ENCODE results near the gene FREY1. TPM values are rescaled to one million over a fixed set of nuclear protein-coding genes. Genes with fewer than 3 reads are reported as not detected.

The FREY1 gene
- total and polyA plus RNA-seq, 2 of the 8 experiments (the other 6 are each of a cell fraction or from before 2014, with no cell fraction given), result 0.32 to 1.1 TPM

GRCh38 chr11:45885921-45886721 is 20.9 kb downstream of the FREY1 start:
- Histone ChIP-seq H2AK5ac (ENCODE audit: low read depth, low read length) (no peak overlapping the region), H3K9ac (replicated peaks in 1 of 4; ENCODE audit: extremely low read depth in 1 of 4, low read depth in 3 of 4, low read length in 3 of 4) (peak overlapping the region in 3 of 4 experiments; percentile 39 to 69 (median 42); a peak in 5 of 7 replicates), H4K91ac (replicated peaks; ENCODE audit: insufficient read length, low read length) (no peak overlapping the region), H3K27ac (ENCODE audit: low read depth, low read length) (no peak overlapping the region), H3K4ac (replicated peaks; ENCODE audit: insufficient read length, low read depth, low read length) (no peak overlapping the region), H4K8ac (ENCODE audit: extremely low read depth, insufficient read depth, low read length) (peak overlapping the region; percentile 36), H3K4me2 (ENCODE audit: insufficient read depth in 1 of 2, low read depth in 2 of 2, low read length in 2 of 2) (peak overlapping the region; percentile 75 to 80), H3K9me3 (ENCODE audit: insufficient read depth in 2 of 2, low read depth in 1 of 2, low read length in 1 of 2) (no peaks in the 10 kb centered on the region), H2BK5ac (ENCODE audit: low read depth, low read length) (no peak overlapping the region), H3K36me3 (ENCODE audit: control insufficient read depth in 2 of 4, insufficient read depth in 4 of 4, low read length in 3 of 4) (no peaks in the 10 kb centered on the region), H3K27me3 (replicated peaks in 1 of 4; ENCODE audit: control insufficient read depth in 3 of 4, extremely low read depth in 1 of 4, insufficient read depth in 3 of 4, low read length in 3 of 4) (no peaks in the 10 kb centered on the region; a peak in 2 of 7 replicates), H3K23me2 (ENCODE audit: low read depth, low read length) (peaks cover 8% of the 10 kb centered on the region; the same call in 1 of the 2 replicates), H3K4me3 (ENCODE audit: extremely low read depth in 1 of 4, insufficient read depth in 2 of 4, low read depth in 3 of 4, low read length in 4 of 4) (peak overlapping the region; percentile 58 to 83 (median 71)), H4K5ac (ENCODE audit: insufficient read length, low read depth, low read length) (peak overlapping the region; percentile 22), H3K79me1 (ENCODE audit: low read depth, low read length) (no peaks in the 10 kb centered on the region; the same call in 1 of the 2 replicates), H3K23ac (ENCODE audit: insufficient read length) (no peak overlapping the region), H3K18ac (ENCODE audit: extremely low read depth, low read length) (peak overlapping the region; percentile 32; the same call in 1 of the 2 replicates), H2AFZ (ENCODE audit: low read length) (no peak overlapping the region; the same call in 1 of the 2 replicates), H3K14ac (ENCODE audit: insufficient read length) (no peak overlapping the region), H2BK12ac (ENCODE audit: low read depth, low read length) (no peak overlapping the region), H3K79me2 (ENCODE audit: control insufficient read depth in 1 of 2, insufficient read depth in 2 of 2, low read length in 2 of 2) (no peaks in the 10 kb centered on the region; a peak in 1 of 4 replicates), H2BK15ac (ENCODE audit: low read length) (no peak overlapping the region), H3K56ac (replicated peaks; ENCODE audit: insufficient read length, low read depth, low read length) (peak overlapping the region; percentile 22), H2BK120ac (replicated peaks; ENCODE audit: low read depth, low read length) (no peak overlapping the region), H2BK20ac (ENCODE audit: low read length) (no peak overlapping the region), H4K20me1 (replicated peaks in 1 of 2; ENCODE audit: control insufficient read depth in 1 of 2, insufficient read depth in 2 of 2, low read length in 2 of 2) (peaks cover 0 to 11% of the 10 kb centered on the region in 2 experiments), H3K4me1 (replicated peaks in 1 of 4; ENCODE audit: control insufficient read depth in 3 of 4, insufficient read depth in 4 of 4, low read length in 3 of 4) (peaks cover 0 to 10% (median 5%) of the 10 kb centered on the region in 4 experiments; a peak in 5 of 7 replicates)
- FAIRE-seq (no peak), DNase-seq (ENCODE audit: low read depth in 1 of 2, low spot score in 2 of 2) (peak; percentile 23 to 80)
- 6% methylated on average over 42 of the region's 43 CpGs; no CpG with 5 or more reads in 1 of the 2 experiments for WGBS, 2 experiments (ENCODE audit: extremely low coverage in 1 of 2, insufficient coverage in 1 of 2, insufficient read length in 1 of 2, insufficient replicate concordance in 2 of 2, low coverage in 1 of 2, low lambda C conversion rate in 2 of 2, missing lambda C conversion rate in 1 of 2)
- POLR2A ChIA-PET (ENCODE audit: partially characterized antibody), result interaction anchor here (0.8 to 3.2 kb wide), 10 partner anchors 9 to 409 kb away, joined by 3 to 14 read pairs (median 4); partner anchors contain the start of gene LARGE2
- CTCF ChIA-PET (ENCODE audit: partially characterized antibody), result interaction anchor here (0.6 to 5.7 kb wide), 6 partner anchors 9 to 105 kb away, joined by 3 to 32 read pairs (median 4); no protein-coding TSS in a partner anchor
- no peak for TF ChIP-seq SIX5 (IDR thresholded peaks at IDR 0.05; ENCODE audit: low read depth, low read length)
- TF ChIP-seq RAD21 (IDR thresholded peaks at IDR 0.05 in 1 of 2, conservative IDR thresholded peaks at IDR 0.05 in 1 of 2; ENCODE audit: low read depth in 2 of 2, low read length in 2 of 2), result no peak
- TF ChIP-seq ATF3 (IDR thresholded peaks at IDR 0.05; ENCODE audit: insufficient read depth, low read depth, low read length), result no peak
- TF ChIP-seq POLR2A (IDR thresholded peaks at IDR 0.05; ENCODE audit: control extremely low read depth in 1 of 2, low read depth in 2 of 2, low read length in 2 of 2), result no peak; a peak in 1 of 3 replicates
- no peak for TF ChIP-seq EZH2 (IDR thresholded peaks at IDR 0.05; ENCODE audit: low read depth, low read length, severe bottlenecking)
- TF ChIP-seq KDM5A (IDR thresholded peaks at IDR 0.05; ENCODE audit: low read length), result no peak
- TF ChIP-seq BCL11A (IDR thresholded peaks at IDR 0.05; ENCODE audit: low read depth in 2 of 2, low read length in 2 of 2), result no peak
- TF ChIP-seq ASH2L (IDR thresholded peaks at IDR 0.05; ENCODE audit: low read length), result peak; percentile 27
- no peak for TF ChIP-seq NANOG (IDR thresholded peaks at IDR 0.05; ENCODE audit: insufficient read depth, low read depth, low read length, poor library complexity, severe bottlenecking)
- TF ChIP-seq MAX (IDR thresholded peaks at IDR 0.05), result no peak
